ENCODE results near the gene PON1. TPM values are rescaled to one million over a fixed set of nuclear protein-coding genes. Genes with fewer than 3 reads are reported as not detected.

The PON1 gene
- total RNA-seq, 1 donor from 2014 or later: not detected

DNA sequence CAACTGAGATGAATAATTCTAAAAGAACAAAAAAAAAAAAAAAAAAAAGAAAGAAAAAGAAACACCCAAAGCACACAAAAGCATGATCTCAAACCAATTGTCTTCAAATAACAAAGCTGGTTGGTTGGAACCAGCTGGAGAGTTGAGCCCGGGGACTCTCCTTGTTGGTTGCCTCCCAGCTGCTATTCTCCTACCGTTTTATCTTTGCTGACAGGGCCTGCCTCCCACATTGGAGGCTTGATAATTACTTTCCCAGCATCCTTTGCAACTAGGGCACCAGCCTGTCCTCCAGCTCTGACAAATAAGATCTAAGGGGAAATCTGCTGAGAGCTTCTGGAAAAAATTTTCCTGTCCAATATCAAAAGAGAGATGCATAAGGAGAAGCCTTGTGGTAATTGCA is 6.8 kb downstream of the PON1 start:
- no peak for DNase-seq

- DNase-seq: no peak
Observed at GRCh38 chr7:95316588-95316987, 7.7 kb downstream of the PON1 start.

DNA sequence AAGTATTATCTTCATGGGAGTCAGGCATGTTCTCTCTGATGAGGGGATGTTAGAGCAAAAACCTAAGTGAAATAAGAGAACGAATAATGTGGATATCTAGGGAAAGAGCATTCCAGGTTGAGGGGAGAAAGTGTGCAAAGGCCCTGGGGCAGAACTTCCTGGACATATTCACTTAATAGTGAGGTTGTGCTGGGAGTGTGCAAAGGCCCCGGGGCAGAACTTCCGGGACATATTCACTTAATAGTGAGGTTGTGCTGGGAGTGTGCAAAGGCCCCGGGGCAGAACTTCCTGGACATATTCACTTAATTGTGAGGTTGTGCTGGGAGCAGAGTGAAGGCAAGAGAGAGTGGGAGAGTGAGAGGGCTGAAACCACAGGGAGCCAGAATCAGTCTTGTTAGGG is 11.8 kb downstream of the PON1 start:
- DNase-seq: no peak

- no peak for DNase-seq
Observed at GRCh38 chr7:95311389-95311788, 12.9 kb downstream of the PON1 start.

DNA sequence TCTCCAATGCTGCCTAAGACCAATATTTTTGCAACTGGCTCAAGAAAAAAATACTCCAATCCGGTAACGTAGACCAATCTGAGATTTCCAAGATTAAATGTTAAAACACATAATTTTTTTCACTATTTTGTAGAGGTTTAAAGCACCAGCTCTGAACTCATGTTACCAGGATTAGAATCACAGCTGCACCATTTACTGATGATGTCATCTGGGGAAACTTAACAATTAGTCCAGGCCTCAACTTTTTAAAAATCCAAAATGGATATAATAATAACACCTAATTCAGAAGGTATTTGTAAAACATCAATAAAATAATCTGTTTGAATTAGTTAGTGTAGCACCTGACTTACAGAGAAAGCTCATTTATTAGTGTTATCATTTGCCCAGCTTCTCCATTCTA is 14.4 kb downstream of the PON1 start:
- DNase-seq: no peak

DNA sequence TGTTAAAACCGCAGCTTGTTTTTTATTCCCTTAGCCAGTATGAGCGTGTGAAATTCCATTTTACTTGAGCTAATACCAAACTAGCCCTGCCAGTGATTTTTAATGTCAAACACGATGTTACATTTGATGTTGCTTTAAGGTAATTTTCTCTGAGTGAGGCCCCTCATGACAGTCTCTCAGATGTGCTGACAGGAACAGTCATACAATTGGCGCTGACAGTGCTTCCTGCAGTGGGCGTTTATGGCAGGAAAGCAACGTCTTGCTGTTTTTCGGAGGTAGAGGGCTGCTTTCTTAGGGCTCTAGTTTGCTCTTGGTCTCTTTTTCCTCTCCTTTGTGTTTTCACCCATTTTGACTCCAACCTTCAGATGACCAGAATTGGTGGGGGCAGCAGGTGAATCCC is 19.3 kb downstream of the PON1 start:
- no peak for DNase-seq

- no peak for DNase-seq
Observed at GRCh38 chr7:95303013-95303905, 21.1 kb downstream of the PON1 start.

DNA sequence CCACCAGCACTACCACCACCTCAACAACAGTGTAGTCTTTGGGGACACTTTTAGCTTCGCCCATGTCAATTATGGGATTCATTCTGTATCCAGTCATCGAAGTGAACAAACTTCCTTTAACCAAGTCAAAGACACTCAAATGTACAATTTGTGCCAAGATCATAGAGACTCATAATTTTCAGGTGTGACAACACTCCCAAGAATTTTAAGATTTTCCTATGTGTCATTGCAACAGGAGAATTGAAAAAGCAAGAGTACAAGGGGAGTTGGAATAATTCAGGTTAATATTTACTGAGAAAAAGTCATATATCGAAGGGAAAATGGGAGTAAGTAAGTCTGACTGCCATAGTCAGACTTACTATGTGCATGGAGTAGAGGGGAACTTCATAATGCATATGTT is 26.2 kb downstream of the PON1 start:
- DNase-seq: no peak

DNA sequence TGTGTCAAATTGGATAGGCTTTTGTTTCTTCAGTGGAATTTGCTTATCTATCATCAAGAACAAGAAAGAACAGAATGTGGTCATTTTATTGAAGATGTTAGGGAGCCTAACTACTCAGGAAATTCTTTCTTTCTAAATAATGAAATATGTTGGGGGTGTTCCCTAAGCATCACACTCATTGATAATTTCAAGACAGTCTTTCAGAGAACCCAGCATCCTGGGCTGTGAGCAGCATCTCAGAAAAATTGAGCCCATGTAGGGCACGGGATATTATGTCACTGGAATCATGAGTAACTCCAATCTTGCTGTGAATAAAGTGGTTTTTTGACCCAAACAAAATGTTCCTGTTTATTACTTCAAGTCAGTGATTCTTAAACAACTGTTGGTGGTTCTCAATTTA is 27.3 kb downstream of the PON1 start:
- no peak for DNase-seq

- DNase-seq: no peak
Observed at GRCh38 chr7:95296456-95296855, 27.9 kb downstream of the PON1 start.

DNA sequence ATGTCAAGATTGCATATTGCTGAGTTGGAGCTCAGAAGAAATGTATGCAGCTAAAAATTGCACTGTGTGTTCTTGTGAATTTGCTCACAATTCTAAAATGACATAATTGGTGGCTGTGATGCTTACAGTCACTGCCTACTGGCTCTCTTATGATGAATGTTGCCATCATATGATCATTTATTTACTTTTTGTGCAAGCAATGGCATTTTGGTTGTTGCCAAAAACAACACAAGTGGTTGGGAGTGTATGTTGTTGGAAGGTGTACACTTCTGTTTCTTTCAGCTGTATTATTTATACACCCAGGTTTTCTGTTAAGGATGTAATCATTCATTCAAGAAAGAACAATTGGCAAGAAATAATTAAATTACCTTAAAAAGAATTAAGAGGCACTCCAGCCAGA is 28.9 kb downstream of the PON1 start:
- no peak for DNase-seq

- DNase-seq: no peak
Observed at GRCh38 chr7:95290166-95290830, 34.0 kb downstream of the PON1 start.

DNA sequence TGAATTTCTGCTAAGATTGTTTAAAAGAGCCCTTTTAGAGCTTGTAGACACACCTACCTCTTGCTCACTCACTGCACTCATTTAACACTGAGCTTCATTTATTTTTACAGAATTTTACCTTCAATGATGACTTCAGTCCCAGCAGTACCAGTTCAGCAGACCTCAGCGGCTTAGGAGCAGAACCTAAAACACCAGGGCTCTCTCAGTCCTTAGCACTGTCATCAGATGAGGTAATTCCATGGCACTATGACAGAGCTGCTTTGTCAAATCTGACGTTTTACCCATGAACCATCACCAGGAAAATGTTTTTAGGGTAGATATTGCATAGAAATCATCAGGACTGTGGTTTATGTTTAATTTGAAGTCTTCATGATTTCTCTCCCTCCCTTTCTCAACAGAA is 38.2 kb downstream of the PON1 start:
- no peak for DNase-seq

DNA sequence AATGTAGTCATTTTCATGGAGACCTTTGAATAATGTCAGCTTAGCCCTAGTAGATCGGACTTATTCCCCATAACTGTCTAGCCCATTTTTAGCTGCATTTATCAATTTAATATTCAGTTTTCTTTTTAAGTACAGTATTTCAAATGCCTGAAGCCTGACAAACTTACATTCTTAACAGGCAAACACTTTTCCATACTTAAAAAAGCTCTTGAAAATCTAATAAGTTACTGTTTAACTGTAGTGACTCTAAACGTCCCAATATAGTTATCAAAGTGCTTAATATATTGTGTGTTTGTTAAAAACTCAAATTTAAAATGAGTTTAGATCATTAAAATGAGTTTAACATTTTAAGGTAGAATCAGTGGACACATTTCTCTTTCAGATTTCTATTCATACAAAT is 44.9 kb downstream of the PON1 start:
- no peak for DNase-seq

DNA sequence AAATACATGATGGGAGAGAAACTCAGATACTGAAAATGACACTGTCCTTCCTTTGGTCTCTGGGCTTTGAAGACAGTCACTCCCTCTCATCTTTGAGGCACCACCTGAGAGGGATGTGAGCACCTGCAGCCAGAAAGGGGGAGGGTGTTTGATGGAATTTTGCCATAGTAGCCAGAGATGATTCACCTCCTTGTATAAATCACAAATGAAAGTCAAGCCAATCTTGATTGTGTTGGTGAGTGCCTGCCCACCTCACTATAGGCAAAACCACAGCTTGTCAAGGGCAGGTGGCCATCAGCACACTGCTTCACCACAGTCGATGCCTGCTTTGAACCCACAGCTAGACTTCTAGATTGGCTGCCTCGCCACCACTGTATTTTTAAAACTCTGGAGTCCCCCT is 48.2 kb downstream of the PON1 start:
- DNase-seq: no peak

DNA sequence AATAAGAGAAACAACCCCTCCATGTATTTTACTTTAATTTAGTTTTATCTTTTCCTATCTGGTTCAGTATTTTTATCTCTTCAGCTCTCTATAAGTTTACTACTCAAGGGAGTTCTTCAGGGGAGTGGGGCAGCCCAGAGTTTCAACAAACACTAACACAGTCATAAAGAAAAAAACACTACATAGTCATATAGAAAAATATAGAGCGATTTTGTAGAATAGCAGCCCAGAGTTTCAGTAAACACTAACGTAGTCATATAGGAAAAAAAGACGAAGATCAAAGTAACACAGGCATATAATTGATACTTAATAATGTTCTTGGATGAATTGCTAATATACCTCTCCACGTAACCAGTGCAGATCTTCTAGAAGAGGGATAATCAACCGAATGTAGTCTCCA is 54.7 kb downstream of the PON1 start:
- DNase-seq: no peak

- no peak for DNase-seq
Observed at GRCh38 chr7:95267754-95268153, 56.6 kb downstream of the PON1 start.

- DNase-seq: no peak
Observed at GRCh38 chr7:95265634-95266033, 58.7 kb downstream of the PON1 start.

DNA sequence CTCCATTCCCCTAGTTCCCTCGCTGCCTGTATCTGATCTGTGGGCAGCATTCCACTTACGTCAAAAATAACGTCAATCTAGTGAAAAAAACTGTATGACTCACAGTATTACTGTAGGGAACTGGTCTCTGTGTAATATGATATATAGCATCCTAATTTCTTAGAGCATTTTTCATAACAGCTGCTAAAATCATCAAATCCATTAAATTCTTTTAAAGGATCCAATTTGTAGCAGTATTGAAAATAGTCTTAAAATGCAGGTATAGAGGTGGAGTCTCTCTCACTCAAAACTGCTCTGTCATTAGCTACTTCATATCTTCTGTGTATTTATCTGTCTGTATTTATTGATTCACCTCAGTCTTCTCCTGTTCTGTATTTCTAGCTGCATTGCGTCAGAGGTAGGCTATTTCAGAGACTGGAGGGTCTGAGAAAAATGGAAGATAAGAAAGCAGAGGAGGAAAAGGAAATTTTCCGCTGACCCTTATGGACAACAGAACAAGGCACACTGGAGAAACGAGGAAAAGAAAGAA is 59.9 kb downstream of the PON1 start:
- DNase-seq: no peak

- DNase-seq: no peak
Observed at GRCh38 chr7:95263785-95264362, 60.5 kb downstream of the PON1 start.

DNA sequence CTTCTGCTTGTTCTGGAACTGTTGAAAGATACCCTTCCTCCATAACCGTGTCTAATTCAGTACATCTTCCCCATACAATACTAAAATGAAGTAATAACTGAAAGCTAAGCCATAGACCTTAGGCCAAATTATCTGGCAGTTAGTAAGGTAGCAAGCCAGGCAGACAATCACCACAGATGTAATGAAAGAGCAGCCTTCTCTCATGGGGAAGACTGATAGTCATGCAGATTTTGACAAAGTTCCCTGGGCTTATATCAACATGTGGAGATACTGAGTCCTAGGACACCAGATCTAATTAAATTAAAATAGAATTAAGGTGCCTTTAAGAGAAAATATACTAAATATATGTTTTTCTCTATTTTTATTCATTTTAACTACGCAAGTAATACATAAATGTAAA is 61.5 kb downstream of the PON1 start:
- no peak for DNase-seq

DNA sequence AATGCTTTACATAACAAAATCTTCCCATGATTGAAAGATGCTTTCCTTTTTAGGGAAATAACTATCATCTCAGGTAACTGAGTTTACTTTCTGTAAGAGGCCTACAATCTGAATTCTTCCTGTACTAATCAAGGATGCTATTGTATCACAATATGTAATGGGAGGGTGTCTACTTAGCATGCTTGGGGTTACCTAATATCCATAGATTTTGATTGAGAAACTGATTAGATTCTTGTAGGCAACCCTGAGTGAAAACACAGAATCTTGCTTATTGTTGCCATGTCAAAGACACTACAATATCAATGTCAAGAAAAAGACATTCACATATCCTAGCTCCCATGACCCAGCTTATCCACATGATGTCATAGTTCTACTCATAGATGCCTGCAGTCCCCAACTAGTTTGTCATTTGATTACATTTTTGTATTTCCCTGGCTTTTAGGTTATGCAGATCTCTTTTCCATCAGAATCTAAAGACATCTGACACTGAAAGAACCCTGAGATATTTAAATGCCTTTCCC is 62.4 kb downstream of the PON1 start:
- DNase-seq: no peak

DNA sequence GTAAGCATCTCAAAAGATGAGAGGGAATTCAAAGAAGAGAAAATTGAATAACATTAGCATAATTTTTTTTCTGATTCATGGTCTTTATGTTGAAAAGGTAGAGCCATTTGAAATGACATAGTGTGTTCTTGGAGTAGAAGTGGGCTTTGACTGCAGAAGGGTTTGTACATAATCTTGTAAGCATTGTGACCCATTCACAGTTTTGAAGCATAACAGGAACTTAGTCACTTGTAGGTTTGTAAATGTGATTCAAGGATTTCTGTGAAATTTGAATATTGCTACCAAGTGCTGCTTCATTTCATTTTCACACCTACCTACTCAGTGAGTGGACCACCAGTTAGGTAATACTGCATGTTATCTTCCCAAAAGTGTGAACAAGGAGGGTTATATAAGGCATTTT is 68.6 kb downstream of the PON1 start:
- no peak for DNase-seq
